Thoracic aorta (tissue), 2 donors: Measurements from ENCODE around the gene KIF1A. TPM values are rescaled to one million over a fixed set of nuclear protein-coding genes. Genes with fewer than 3 reads are reported as not detected.

Source experiments
- ATAC-seq: fragments of 150-250 bp; one replicate; pipeline ENCODE4 v1.8.0; 2017; ENCODE audit warnings: low read depth; ENCODE audit not compliant: insufficient number of reproducible peaks, low FRiP score
- DNase-seq: peaks from one replicate; pipeline ENCODE4 v3.0.0-alpha.2; 2020; ENCODE audit warnings: low spot score
- H3K27ac ChIP-seq, 2 donors: fragments of 200-600 bp; sonication (generic); 1 replicate in 1 of 2; 2 replicates in 1 of 2; pipeline ENCODE4 v1.5.1; 2016; ENCODE audit warnings: mild to moderate bottlenecking in 2 of 2, moderate library complexity in 2 of 2
- H3K27me3 ChIP-seq: fragments of 200-600 bp; sonication (generic); replicated peaks from 2 replicates; pipeline ENCODE4 v1.6.0; 2016; ENCODE audit warnings: mild to moderate bottlenecking; ENCODE audit not compliant: insufficient read depth
- H3K36me3 ChIP-seq: fragments of 200-600 bp; sonication (generic); one replicate; pipeline ENCODE4 v1.5.1; 2016
- H3K4me1 ChIP-seq, 2 donors: fragments of 200-600 bp; sonication (generic); 1 replicate in 1 of 2; 2 replicates in 1 of 2; pipeline versions ENCODE4 v1.5.1 to v1.6.0; 2016; ENCODE audit warnings: low read depth in 2 of 2, mild to moderate bottlenecking in 1 of 2; ENCODE audit not compliant: control insufficient read depth in 1 of 2
- H3K4me3 ChIP-seq: fragments of 200-600 bp; sonication (generic); 2 replicates; pipeline ENCODE4 v1.5.1; 2016; ENCODE audit warnings: mild to moderate bottlenecking
- H3K9me3 ChIP-seq: fragments of 200-600 bp; sonication (generic); 2 replicates; pipeline ENCODE4 v1.5.1; 2016
- CTCF ChIP-seq: fragments of 200-600 bp; sonication (generic); IDR thresholded peaks from one replicate; pipeline ENCODE4 v1.5.1; 2019; ENCODE audit warnings: antibody characterized with exemption
- total RNA-seq, 2 donors: library from RNA; depleted of rRNA; stranded (reverse); fragments of >200 nt; gene quantifications; one replicate each; pipeline versions ENCODE4 v1.1.0 to v1.2.3, GENCODE V29; 2016

The KIF1A gene
- total RNA-seq, 2 donors from 2014 or later: 0.92 TPM; not detected in 1

- Histone ChIP-seq H3K27me3 (no peaks in the 10 kb centered on the region), H3K27ac (no peak overlapping the region), H3K4me1 (no peaks in the 10 kb centered on the region), H3K36me3 (no peaks in the 10 kb centered on the region), H3K9me3 (no peaks in the 10 kb centered on the region), H3K4me3 (no peak overlapping the region)
- no peak for TF ChIP-seq CTCF
- DNase-seq (no peak), ATAC-seq (no peak)
These were observed 108.3 kb downstream of the KIF1A start for GRCh38 chr2:240711701-240712100.

- TF ChIP-seq CTCF: no peak
- DNase-seq (no peak), ATAC-seq (no peak)
- Histone ChIP-seq H3K36me3 (no peaks in the 10 kb centered on the region), H3K27ac (no peak overlapping the region), H3K4me3 (no peak overlapping the region), H3K27me3 (no peaks in the 10 kb centered on the region), H3K9me3 (no peaks in the 10 kb centered on the region), H3K4me1 (no peaks in the 10 kb centered on the region)
These were observed 108.7 kb downstream of the KIF1A start for GRCh38 chr2:240711296-240711695.

GRCh38 chr2:240708457-240708856 is 111.6 kb downstream of the KIF1A start:
- no peak overlapping the region for H3K4me3 ChIP-seq
- no peaks in the 10 kb centered on the region for H3K36me3 ChIP-seq
- ATAC-seq (no peak), DNase-seq (no peak)
- H3K9me3 ChIP-seq: no peaks in the 10 kb centered on the region
- no peaks in the 10 kb centered on the region for H3K27me3 ChIP-seq
- no peak for TF ChIP-seq CTCF
- no peak overlapping the region for H3K27ac ChIP-seq
- H3K4me1 ChIP-seq: no peaks in the 10 kb centered on the region

GRCh38 chr2:240707821-240708220 is 112.2 kb downstream of the KIF1A start:
- H3K4me1 ChIP-seq: no peaks in the 10 kb centered on the region
- no peaks in the 10 kb centered on the region for H3K27me3 ChIP-seq
- no peak for TF ChIP-seq CTCF
- H3K27ac ChIP-seq: no peak overlapping the region
- H3K36me3 ChIP-seq: no peaks in the 10 kb centered on the region
- no peak for ATAC-seq
- no peak for DNase-seq
- H3K9me3 ChIP-seq: no peaks in the 10 kb centered on the region
- H3K4me3 ChIP-seq: no peak overlapping the region

GRCh38 chr2:240707043-240707756 is 112.8 kb downstream of the KIF1A start:
- TF ChIP-seq CTCF: no peak
- H3K27me3 ChIP-seq: no peaks in the 10 kb centered on the region
- no peaks in the 10 kb centered on the region for H3K9me3 ChIP-seq
- H3K27ac ChIP-seq: no peak overlapping the region
- no peak for ATAC-seq
- no peaks in the 10 kb centered on the region for H3K36me3 ChIP-seq
- no peak overlapping the region for H3K4me3 ChIP-seq
- DNase-seq: no peak
- H3K4me1 ChIP-seq: no peaks in the 10 kb centered on the region
